ENCODE data around the gene TMEM63A. TPM values are rescaled to one million over a fixed set of nuclear protein-coding genes. Genes with fewer than 3 reads are reported as not detected.
A peak's percentile ranks its signal among the peaks of the same experiment; 100 is the strongest.

TMEM63A gene
- total RNA-seq, 1 donor from 2014 or later: 33.5 TPM

DNA sequence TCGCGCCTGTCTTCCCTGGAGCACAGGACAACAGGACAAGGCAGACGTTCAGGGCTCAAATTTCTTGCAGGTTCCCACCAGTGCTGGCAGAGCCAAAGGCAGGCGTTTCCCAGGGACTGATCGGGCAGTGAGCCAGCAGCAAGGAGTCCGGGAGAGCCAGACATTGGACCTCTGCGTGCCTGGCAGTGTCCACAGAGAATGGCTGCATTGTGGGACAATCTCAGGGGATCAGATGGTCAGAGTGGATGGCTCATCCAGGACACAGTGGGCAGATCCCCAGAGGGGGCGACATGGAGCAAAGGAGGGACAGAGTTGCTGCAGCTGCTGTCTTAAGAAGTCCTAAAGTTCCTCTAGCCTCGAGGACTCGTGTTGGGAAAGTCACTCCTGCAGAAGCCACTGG lies 4.6 kb downstream of the TMEM63A start:
- H3K9me3 Mint-ChIP-seq: no peaks in the 10 kb centered on the region
- DNase-seq (ENCODE audit: low spot score): no peak
- H3K36me3 Mint-ChIP-seq (ENCODE audit: low read depth): peaks cover 24% of the 10 kb centered on the region
- intact Hi-C loops (cut with micrococcal nuclease): no loop called here
- no peak overlapping the region for H3K4me3 Mint-ChIP-seq (ENCODE audit: low read depth)
- H3K27me3 Mint-ChIP-seq (ENCODE audit: low read depth): no peaks in the 10 kb centered on the region
- H3K4me1 Mint-ChIP-seq (ENCODE audit: low read depth): peaks cover 35% of the 10 kb centered on the region
- no peak overlapping the region for H3K27ac Mint-ChIP-seq

DNA sequence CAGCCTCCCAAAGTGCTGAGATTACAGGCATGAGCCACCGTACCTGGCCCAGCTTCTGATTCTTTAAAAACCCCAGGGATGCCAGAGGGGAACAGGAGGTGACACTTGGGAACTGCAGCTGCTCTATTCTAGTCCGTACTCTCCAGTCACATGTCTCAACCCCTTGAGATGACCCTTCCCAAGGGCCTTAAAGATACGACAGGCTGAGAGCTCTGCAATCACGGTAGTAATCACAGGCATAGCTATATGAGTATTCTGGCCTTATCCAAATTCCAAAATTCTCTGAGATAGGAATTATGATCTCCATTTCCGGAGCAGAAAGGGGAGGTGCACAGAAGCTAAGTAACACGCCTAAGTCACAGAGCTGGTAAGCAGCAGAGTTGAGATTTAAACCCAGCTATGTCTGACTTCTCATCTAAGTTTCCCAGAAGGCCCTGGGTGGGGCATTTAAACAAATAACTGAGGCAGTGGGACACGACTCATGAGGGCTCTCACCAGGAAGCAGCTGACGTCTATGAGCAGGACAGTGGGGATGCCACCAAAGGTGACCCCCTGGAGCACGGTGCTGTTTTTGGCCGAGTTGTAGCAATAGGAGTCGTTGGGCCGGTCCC lies 5.2 kb downstream of the TMEM63A start:
- peaks cover 36% of the 10 kb centered on the region for H3K4me1 Mint-ChIP-seq (ENCODE audit: low read depth)
- H3K9me3 Mint-ChIP-seq: no peaks in the 10 kb centered on the region
- no peak for DNase-seq (ENCODE audit: low spot score)
- peaks cover 25% of the 10 kb centered on the region for H3K36me3 Mint-ChIP-seq (ENCODE audit: low read depth)
- no peak overlapping the region for H3K27ac Mint-ChIP-seq
- H3K27me3 Mint-ChIP-seq (ENCODE audit: low read depth): no peaks in the 10 kb centered on the region
- H3K4me3 Mint-ChIP-seq (ENCODE audit: low read depth): no peak overlapping the region
- intact Hi-C loops (cut with micrococcal nuclease): no loop called here

DNA sequence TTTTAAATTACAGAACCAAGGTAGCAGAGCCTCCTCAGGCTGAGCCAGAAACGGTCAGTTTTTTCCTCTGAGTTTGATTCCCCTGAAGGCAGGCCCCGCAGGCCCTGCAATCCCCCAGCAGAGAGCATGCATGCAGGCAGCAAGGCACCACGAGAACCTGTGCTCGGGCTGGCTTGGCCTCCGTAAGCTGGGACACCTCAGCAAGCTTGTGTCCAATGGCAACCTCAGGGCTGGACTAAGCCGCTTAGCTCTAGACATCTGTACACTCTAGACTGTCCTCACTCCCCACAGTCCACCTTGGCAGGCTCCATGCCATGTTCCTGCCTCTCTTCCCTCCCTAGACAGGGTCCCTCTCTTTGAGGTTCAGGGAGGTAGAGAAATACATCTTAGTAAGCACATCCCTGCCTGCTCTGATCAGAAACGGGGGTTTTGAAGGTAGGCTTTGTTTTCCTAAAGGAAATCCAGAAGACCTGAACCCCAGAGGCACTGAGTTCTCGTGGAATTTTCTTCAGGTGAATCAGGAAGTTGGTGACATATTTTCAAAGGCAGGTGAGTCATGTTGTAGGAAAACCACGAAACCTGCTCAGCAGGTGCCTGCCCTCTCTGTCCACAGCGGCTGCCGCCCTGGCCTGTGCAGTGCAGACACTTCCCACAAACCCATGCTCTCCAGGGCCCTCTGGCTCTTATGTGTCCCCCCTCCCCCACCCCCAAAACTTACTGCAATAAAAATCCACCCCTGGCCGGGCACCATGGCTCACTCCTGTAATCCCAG lies 7.0 kb downstream of the TMEM63A start:
- Mint-ChIP-seq H3K27ac (no peak overlapping the region), H3K4me3 (ENCODE audit: low read depth) (no peak overlapping the region), H3K27me3 (ENCODE audit: low read depth) (no peaks in the 10 kb centered on the region), H3K4me1 (ENCODE audit: low read depth) (peaks cover 29% of the 10 kb centered on the region), H3K36me3 (ENCODE audit: low read depth) (peaks cover 42% of the 10 kb centered on the region), H3K9me3 (no peaks in the 10 kb centered on the region)
- intact Hi-C loops (cut with micrococcal nuclease): no loop called here
- no peak for DNase-seq (ENCODE audit: low spot score)

DNA sequence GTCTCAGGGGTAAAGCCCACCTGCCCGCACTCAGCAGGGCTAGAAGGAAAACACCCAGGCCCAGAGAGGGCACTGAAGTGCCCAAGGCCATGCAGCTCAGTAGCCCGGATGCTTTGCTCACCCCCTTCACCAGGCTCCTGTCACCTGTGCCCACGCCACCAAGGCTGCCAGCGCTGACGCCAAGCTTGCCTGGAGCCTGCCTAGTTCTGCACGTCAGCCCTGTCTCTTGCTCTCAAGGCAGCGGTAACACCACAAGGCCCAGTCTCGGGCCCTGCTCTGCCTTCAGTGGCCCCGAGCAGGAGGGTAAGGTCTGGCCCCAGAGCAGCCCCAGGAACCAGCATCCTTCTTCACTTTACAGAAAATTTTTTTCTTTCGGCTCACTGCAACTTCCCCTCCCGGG lies 7.7 kb downstream of the TMEM63A start:
- H3K4me1 Mint-ChIP-seq (ENCODE audit: low read depth): peaks cover 21% of the 10 kb centered on the region

DNA sequence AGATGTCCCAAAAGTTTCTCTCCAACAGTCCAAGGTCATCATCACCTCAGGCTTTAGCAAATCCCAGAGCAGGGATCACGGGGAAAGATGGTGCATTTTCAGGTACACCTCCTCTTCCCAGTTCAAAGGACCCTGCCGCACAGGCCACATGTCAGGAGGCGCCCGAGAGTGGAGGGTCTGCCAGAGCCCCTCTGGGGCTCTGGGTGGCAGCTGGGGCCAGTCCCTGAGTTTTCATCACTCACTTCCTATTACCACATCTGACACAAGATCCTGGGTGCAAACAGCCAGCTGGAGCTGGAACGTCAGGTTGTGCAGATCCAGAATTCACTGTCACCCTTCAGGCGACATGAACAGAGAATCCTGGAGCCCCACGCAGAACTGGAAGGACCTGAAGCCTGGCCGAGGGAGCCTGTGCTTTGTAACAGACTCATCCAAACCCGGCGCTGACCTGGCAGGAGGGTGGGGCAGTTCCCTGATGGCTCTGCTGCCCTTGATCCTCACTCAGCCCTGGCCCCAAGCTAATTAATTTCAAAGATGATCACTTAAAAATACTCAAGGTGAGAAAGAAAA lies 8.8 kb downstream of the TMEM63A start:
- H3K9me3 Mint-ChIP-seq: no peaks in the 10 kb centered on the region
- H3K27ac Mint-ChIP-seq: no peak overlapping the region
- peaks cover 11% of the 10 kb centered on the region for H3K4me1 Mint-ChIP-seq (ENCODE audit: low read depth)
- H3K4me3 Mint-ChIP-seq (ENCODE audit: low read depth): no peak overlapping the region
- H3K36me3 Mint-ChIP-seq (ENCODE audit: low read depth): peaks cover 49% of the 10 kb centered on the region
- intact Hi-C loops (cut with micrococcal nuclease): no loop called here
- no peak for DNase-seq (ENCODE audit: low spot score)
- H3K27me3 Mint-ChIP-seq (ENCODE audit: low read depth): no peaks in the 10 kb centered on the region

More for the DNA sequence above, 7.7 kb downstream of the TMEM63A start:
- H3K27me3 Mint-ChIP-seq (ENCODE audit: low read depth): no peaks in the 10 kb centered on the region
- DNase-seq (ENCODE audit: low spot score): no peak
- intact Hi-C loops (cut with micrococcal nuclease): no loop called here
- H3K36me3 Mint-ChIP-seq (ENCODE audit: low read depth): peaks cover 43% of the 10 kb centered on the region
- no peak overlapping the region for H3K27ac Mint-ChIP-seq
- no peaks in the 10 kb centered on the region for H3K9me3 Mint-ChIP-seq
- H3K4me3 Mint-ChIP-seq (ENCODE audit: low read depth): no peak overlapping the region

DNA sequence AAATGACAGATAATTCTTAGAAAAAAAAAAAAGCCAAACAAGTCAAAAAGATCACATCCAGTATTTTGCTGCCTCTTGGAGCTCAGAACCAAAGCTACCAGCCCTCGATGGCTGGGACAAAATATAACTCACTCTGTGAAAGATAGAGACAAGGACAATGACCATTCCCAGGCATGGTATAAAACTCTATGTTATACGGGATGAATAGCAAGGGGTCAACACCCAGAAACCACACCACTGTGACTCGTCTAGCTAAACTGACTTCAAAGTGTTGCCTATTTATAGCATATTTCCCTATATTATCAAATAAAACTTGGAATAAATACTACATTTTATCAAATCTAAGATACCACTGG lies 10.1 kb downstream of the TMEM63A start:
- Mint-ChIP-seq H3K36me3 (ENCODE audit: low read depth) (peaks cover 54% of the 10 kb centered on the region), H3K27me3 (ENCODE audit: low read depth) (no peaks in the 10 kb centered on the region), H3K4me3 (ENCODE audit: low read depth) (no peak overlapping the region), H3K9me3 (no peaks in the 10 kb centered on the region), H3K27ac (no peak overlapping the region), H3K4me1 (ENCODE audit: low read depth) (peaks cover 13% of the 10 kb centered on the region)
- intact Hi-C loops (cut with micrococcal nuclease): no loop called here
- DNase-seq (ENCODE audit: low spot score): no peak

DNA sequence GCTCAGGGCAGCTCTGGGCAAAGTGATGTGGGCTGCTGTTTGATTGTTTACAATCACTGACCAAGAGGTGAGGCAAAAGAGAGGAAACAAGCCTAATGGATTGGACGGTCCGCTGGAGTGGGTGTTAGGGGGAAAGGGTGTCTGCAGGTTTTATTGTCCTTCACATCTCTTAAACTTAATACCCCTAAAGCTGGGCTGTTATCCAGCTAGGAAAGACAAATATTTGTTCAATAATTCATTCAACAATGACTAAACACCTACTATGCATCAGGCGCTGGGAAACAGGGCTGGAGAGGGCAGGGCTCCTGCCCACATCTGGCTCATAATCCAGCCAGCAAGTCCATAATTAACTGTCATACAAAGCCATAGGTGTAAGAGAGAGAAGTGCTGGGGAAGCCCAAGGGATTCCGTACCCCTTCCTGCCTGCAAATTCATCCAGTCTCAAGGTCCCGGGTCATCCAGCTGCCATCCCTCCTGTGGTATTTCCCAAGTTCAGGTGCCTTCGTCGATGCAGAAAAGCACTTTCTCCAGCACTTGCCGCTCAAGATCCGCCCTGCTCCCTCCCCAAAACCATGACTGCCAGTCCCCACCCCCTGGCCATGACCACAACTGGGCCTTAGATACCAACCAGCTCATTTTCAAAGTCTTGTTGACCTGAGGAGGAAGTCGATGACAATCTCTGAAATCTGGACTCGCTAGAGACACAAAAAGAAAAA lies 10.7 kb downstream of the TMEM63A start:
- peaks cover 57% of the 10 kb centered on the region for H3K36me3 Mint-ChIP-seq (ENCODE audit: low read depth)
- no peak overlapping the region for H3K27ac Mint-ChIP-seq
- H3K4me1 Mint-ChIP-seq (ENCODE audit: low read depth): peaks cover 19% of the 10 kb centered on the region
- H3K27me3 Mint-ChIP-seq (ENCODE audit: low read depth): no peaks in the 10 kb centered on the region
- H3K9me3 Mint-ChIP-seq: no peaks in the 10 kb centered on the region
- intact Hi-C loops (cut with micrococcal nuclease): no loop called here
- DNase-seq (ENCODE audit: low spot score): no peak
- no peak overlapping the region for H3K4me3 Mint-ChIP-seq (ENCODE audit: low read depth)

DNA sequence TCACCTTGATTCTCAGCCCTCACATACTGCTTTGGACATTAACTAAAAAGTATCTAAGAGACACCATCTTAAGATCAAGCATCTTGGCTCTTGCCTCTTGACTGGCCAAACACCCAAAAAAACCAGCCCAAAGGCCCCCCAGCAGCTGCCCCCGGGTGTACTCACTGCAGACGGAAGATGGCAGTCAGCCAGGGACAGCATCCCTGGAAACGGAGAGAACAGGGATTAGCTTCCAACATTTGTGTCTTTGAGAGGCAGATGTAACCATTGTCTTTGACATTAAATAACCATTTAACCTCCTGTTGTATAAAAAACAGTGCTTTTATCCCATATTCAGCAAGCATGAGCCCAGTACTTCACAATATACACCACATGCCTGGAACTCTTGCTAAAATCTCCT lies 11.3 kb downstream of the TMEM63A start:
- Mint-ChIP-seq H3K27me3 (ENCODE audit: low read depth) (no peaks in the 10 kb centered on the region), H3K27ac (no peak overlapping the region), H3K4me1 (ENCODE audit: low read depth) (peaks cover 25% of the 10 kb centered on the region), H3K9me3 (no peaks in the 10 kb centered on the region), H3K4me3 (ENCODE audit: low read depth) (no peak overlapping the region), H3K36me3 (ENCODE audit: low read depth) (peaks cover 58% of the 10 kb centered on the region)
- intact Hi-C loops (cut with micrococcal nuclease): no loop called here
- DNase-seq (ENCODE audit: low spot score): no peak

DNA sequence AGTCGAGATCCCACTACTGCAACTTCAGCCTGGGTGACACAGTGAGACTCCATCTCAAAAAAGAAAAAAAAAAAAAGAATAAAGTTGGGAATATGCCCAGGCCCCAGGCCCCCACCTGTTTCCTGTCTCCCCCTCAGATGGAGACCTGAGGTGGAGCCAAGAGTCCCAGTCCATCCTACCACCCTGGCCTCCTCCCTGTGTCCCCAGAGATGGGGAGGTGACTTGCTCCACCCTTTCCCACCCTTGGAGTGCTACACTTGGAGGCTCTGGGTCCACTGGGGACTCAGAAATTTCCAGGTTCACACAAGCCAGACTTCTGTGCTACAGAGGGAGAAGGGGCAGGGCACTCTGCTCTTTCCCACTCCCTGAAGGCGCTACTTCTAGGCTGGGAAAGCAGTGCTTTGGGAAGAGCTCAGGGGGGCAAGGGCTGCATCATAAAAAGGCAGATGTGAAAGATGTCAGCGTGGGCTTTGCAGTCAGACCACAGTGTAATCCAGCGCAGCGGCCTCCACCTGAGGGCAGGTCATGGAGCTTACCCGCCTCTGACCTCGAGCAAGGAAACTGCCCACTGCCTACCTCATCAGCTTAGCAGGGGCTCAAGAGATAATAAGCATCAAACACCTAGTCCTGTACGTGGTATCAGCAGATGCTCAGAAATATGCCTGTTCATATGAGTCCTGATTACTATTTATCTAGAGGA lies 13.4 kb downstream of the TMEM63A start:
- no peak for DNase-seq (ENCODE audit: low spot score)
- intact Hi-C loops (cut with micrococcal nuclease): loop anchor here (5.0 kb wide), 1 partner anchor 44 kb away; no protein-coding TSS in a partner anchor
- Mint-ChIP-seq H3K27me3 (ENCODE audit: low read depth) (no peaks in the 10 kb centered on the region), H3K9me3 (no peaks in the 10 kb centered on the region), H3K27ac (no peak overlapping the region), H3K4me1 (ENCODE audit: low read depth) (peaks cover 31% of the 10 kb centered on the region), H3K4me3 (ENCODE audit: low read depth) (no peak overlapping the region), H3K36me3 (ENCODE audit: low read depth) (peaks cover 63% of the 10 kb centered on the region)

DNA sequence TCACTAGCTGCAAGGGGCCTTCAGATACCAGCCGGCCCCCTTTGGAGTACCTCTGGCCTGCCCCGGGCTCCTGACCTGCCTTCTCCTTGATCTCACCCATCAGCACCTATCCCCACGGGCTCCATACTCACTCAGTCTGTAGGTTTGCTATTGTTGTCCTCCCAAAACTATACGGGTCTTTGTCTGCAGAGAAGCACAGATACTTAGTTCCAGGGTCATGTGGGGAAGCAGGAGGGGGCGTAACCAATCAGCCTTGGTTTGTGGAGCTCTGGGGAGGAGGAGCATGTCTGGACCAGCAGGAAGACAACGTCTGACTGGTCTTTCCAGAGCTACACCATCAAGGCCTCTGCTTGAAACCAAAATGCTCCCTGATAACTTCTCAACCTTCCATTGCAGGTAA lies 15.2 kb downstream of the TMEM63A start:
- Mint-ChIP-seq H3K4me1 (ENCODE audit: low read depth) (peaks cover 30% of the 10 kb centered on the region), H3K9me3 (no peaks in the 10 kb centered on the region), H3K4me3 (ENCODE audit: low read depth) (peak overlapping the region; percentile 30), H3K27ac (no peak overlapping the region), H3K36me3 (ENCODE audit: low read depth) (peaks cover 63% of the 10 kb centered on the region), H3K27me3 (ENCODE audit: low read depth) (no peaks in the 10 kb centered on the region)
- intact Hi-C loops (cut with micrococcal nuclease): loop anchor here (1.0 to 5.0 kb wide), 3 partner anchors 15 to 45 kb away; partner anchors contain the start of gene TMEM63A
- no peak for DNase-seq (ENCODE audit: low spot score)

DNA sequence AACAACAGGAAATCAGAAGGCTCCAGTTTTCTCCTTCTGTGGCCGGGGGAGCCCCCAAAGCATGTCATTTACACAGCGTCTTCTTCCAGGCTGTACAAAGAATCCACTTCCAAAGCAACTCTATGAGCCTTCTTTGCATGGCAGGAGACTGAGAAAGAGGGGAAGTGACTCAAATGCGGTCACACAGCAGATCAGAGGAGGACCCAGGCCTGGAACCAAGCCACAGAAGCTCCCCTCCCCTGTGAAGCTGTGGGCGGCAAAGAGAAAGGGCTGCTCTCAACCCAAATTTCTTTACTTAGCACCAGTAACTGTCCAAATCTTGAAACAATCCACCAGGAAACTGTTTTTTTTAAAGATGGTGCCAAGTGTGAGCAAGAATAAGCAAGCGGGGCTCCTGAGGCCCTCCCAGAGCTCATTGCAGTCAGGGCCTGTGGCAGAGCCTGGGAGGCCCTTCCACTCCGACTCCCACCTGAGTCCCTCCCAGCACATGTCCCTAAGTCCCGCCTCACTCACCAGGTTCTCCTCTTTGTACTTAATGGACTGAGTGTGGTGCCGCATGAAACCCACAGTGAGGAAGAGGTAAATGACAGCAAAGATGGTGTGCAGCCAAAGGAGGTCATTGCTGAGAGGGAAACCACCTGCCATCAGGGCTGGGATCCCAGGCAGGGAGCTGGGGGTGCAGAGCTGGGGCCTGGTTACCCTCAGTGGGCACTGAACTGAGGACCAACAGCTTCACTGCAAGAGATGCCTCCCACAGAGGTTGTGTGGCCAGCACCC lies 15.9 kb downstream of the TMEM63A start:
- H3K36me3 Mint-ChIP-seq (ENCODE audit: low read depth): peaks cover 60% of the 10 kb centered on the region
- peak overlapping the region; percentile 55 for H3K4me3 Mint-ChIP-seq (ENCODE audit: low read depth)
- H3K27ac Mint-ChIP-seq: no peak overlapping the region
- H3K9me3 Mint-ChIP-seq: no peaks in the 10 kb centered on the region
- H3K4me1 Mint-ChIP-seq (ENCODE audit: low read depth): peaks cover 26% of the 10 kb centered on the region
- H3K27me3 Mint-ChIP-seq (ENCODE audit: low read depth): no peaks in the 10 kb centered on the region
- intact Hi-C loops (cut with micrococcal nuclease): loop anchor here (1.0 to 5.0 kb wide), 3 partner anchors 16 to 46 kb away; partner anchors contain the start of gene TMEM63A
- peak; percentile 58 for DNase-seq (ENCODE audit: low spot score)

DNA sequence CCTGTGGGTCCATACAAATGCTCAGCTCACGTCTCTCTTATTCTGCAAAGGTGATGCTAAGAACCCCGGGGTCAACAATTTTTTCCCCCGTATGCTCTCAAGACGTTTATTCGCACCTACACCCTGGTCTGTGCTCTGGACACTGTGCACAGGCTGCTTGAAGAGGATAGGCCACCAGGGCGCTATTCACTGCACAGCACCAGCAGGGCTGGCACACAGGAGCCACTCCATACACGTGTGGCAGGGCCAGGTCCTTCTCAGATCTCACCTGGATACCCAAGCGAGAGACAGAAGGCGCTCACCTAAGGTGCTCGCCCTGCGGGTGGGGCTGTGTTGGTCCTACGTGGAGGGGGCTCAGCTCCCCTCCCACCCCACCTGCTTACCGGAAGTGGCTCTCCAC lies 16.7 kb downstream of the TMEM63A start:
- Mint-ChIP-seq H3K4me1 (ENCODE audit: low read depth) (peaks cover 24% of the 10 kb centered on the region), H3K36me3 (ENCODE audit: low read depth) (peaks cover 53% of the 10 kb centered on the region), H3K27ac (no peak overlapping the region), H3K4me3 (ENCODE audit: low read depth) (no peak overlapping the region), H3K9me3 (no peaks in the 10 kb centered on the region), H3K27me3 (ENCODE audit: low read depth) (no peaks in the 10 kb centered on the region)
- intact Hi-C loops (cut with micrococcal nuclease): loop anchor here (5.0 kb wide), 1 partner anchor 47 kb away; no protein-coding TSS in a partner anchor
- no peak for DNase-seq (ENCODE audit: low spot score)

Data from activated T-helper 2 cell treated with anti-CD3 and anti-CD28 coated beads, Interferon-gamma antibody, Interleukin-2, Interleukin-4, amounts not matched to agents 10 μg/mL and 5 μg/mL and 100 μg/mL, durations not matched to agents 14 hours and 24 hours and 36 hours (primary cell).